AG20443 (cell line): ENCODE measurements around the gene SERPIND1.
"Not testable (repeated sequence)": the region's sequence is repeated elsewhere in the genome, so short reads cannot be mapped to it uniquely, and the experiment has no call there.

Experiments
- DNase-seq: peaks from one replicate; pipeline ENCODE4 v3.0.0; 2012; ENCODE audit warnings: low spot score, mixed read lengths

Gene SERPIND1

GRCh38 chr22:20813056-20813455 is 39.1 kb downstream of the SERPIND1 start:
- no peak for DNase-seq

GRCh38 chr22:20814221-20814808 is 40.4 kb downstream of the SERPIND1 start:
- DNase-seq, result no peak

GRCh38 chr22:20815477-20816050 is 41.7 kb downstream of the SERPIND1 start:
- DNase-seq, result no peak

- no peak for DNase-seq
Observed at GRCh38 chr22:20816559-20816958, 42.6 kb downstream of the SERPIND1 start.

GRCh38 chr22:20818471-20818870 is 44.6 kb downstream of the SERPIND1 start:
- DNase-seq, result no peak

GRCh38 chr22:20819471-20819870 is 45.6 kb downstream of the SERPIND1 start:
- DNase-seq, result no peak

- DNase-seq, result not testable (repeated sequence)
Observed at GRCh38 chr22:20821717-20822239, 47.9 kb downstream of the SERPIND1 start.

GRCh38 chr22:20822240-20822639 is 48.3 kb downstream of the SERPIND1 start:
- no peak for DNase-seq

- no peak for DNase-seq
Observed at GRCh38 chr22:20823264-20823663, 49.4 kb downstream of the SERPIND1 start.

- not testable (repeated sequence) for DNase-seq
Observed at GRCh38 chr22:20825216-20825615, 51.3 kb downstream of the SERPIND1 start.

- DNase-seq, result no peak
Observed at GRCh38 chr22:20825624-20826023, 51.7 kb downstream of the SERPIND1 start.

GRCh38 chr22:20826373-20827152 is 52.6 kb downstream of the SERPIND1 start:
- not testable (repeated sequence) for DNase-seq

GRCh38 chr22:20829491-20830134 is 55.7 kb downstream of the SERPIND1 start:
- no peak for DNase-seq

- DNase-seq, result no peak
Observed at GRCh38 chr22:20833225-20833665, 59.3 kb downstream of the SERPIND1 start.

- no peak for DNase-seq
Observed at GRCh38 chr22:20834206-20834605, 60.3 kb downstream of the SERPIND1 start.

- DNase-seq, result no peak
Observed at GRCh38 chr22:20834725-20835124, 60.8 kb downstream of the SERPIND1 start.
